Fibroblast of pulmonary artery (primary cell): Measurements from ENCODE around the gene ZC3H12D.

ENCODE experiments used
- DNase-seq: peaks from one replicate; pipeline ENCODE4 v3.0.0-alpha.2; 2010; ENCODE audit warnings: low read depth
- H3K4me3 ChIP-seq: replicated peaks from 2 replicates; pipeline ENCODE4 v1.5.1; 2011; ENCODE audit warnings: low read depth, mild to moderate bottlenecking, control low read depth, low read length, moderate library complexity
- CTCF ChIP-seq: IDR thresholded peaks from 2 replicates; pipeline ENCODE4 v1.5.1; 2011; ENCODE audit warnings: mild to moderate bottlenecking, control low read depth, low read length, inconsistent platforms; ENCODE audit errors: missing control alignments

The ZC3H12D gene

GRCh38 chr6:149493761-149494320 is 9.0 kb upstream of the ZC3H12D start:
- no peak for DNase-seq
- no peak for TF ChIP-seq CTCF
- no peak overlapping the region for H3K4me3 ChIP-seq

GRCh38 chr6:149492798-149493343 is 8.1 kb upstream of the ZC3H12D start:
- no peak overlapping the region for H3K4me3 ChIP-seq
- no peak for TF ChIP-seq CTCF
- no peak for DNase-seq

GRCh38 chr6:149489967-149490366 is 5.2 kb upstream of the ZC3H12D start:
- no peak for TF ChIP-seq CTCF
- DNase-seq: no peak
- no peak overlapping the region for H3K4me3 ChIP-seq

- no peak for TF ChIP-seq CTCF
- no peak overlapping the region for H3K4me3 ChIP-seq
- peak; percentile 16 for DNase-seq
Measured at GRCh38 chr6:149488815-149489214, 4.0 kb upstream of the ZC3H12D start.

GRCh38 chr6:149487316-149487715 is 2.5 kb upstream of the ZC3H12D start:
- no peak for TF ChIP-seq CTCF
- DNase-seq: no peak

GRCh38 chr6:149483849-149484655 is 762 bp downstream of the ZC3H12D start:
- TF ChIP-seq CTCF: no peak
- DNase-seq: no peak
- no peak overlapping the region for H3K4me3 ChIP-seq

More at GRCh38 chr6:149487316-149487715, 2.5 kb upstream of the ZC3H12D start:
- H3K4me3 ChIP-seq: no peak overlapping the region
